Measurements from ENCODE around the gene HIVEP3.

DNA sequence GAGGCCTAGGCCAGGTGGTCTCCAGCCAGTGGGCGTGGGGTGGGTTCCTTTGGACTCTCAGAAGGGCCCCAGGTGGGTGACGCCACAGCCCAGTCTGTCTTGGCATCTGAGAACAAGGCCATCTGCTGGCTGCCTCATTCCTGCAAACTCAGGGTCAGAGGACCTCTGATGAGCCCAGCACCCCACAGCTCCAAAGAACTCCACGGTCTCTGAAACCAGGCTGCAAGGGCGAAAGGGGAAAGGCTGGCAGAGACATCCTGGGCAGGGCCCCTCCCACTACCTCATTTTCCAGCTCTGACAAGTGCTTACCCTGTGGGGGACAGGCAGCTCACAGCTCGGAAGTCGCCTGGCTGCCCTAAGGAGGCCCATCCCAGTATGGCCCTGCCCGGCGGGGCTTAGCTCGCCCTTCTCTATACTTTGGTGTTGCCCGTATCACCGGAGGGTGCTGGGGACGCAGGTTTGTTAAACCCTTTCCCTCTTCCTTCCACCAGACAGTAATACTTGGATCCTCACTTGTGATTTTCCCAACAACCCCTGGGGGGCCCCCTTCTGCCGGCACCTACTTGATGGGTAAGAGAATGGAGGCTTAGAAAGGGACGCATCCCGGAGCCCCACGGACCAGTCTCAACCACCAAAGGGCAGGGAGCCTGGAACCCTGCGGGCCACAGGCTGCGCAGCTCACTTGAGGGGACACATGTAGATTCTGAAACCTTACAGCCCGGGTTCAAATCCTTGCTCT, 423.3 kb downstream of the HIVEP3 start:
- TF ChIP-seq PAX5 (IDR thresholded peaks at IDR 0.05; ENCODE audit: insufficient read depth, low read length, severe bottlenecking), result no peak
- no peak for TF ChIP-seq POLR2A (IDR thresholded peaks at IDR 0.05; ENCODE audit: low read depth, low read length)
- no peak for TF ChIP-seq POLR2AphosphoS5 (IDR thresholded peaks at IDR 0.05; ENCODE audit: low read depth, low read length)
- TF ChIP-seq TAF1 (IDR thresholded peaks at IDR 0.05; ENCODE audit: low read depth, low read length), result no peak
- no peak for TF ChIP-seq SPI1 (IDR thresholded peaks at IDR 0.05; ENCODE audit: low read depth, low read length)

All from GM12891 (cell line).